Measurements from ENCODE around the gene TRPV3. TPM values are rescaled to one million over a fixed set of nuclear protein-coding genes. Genes with fewer than 3 reads are reported as not detected.

TRPV3 gene
- total RNA-seq, 1 experiment from 2014 or later: 1.4 TPM

DNA sequence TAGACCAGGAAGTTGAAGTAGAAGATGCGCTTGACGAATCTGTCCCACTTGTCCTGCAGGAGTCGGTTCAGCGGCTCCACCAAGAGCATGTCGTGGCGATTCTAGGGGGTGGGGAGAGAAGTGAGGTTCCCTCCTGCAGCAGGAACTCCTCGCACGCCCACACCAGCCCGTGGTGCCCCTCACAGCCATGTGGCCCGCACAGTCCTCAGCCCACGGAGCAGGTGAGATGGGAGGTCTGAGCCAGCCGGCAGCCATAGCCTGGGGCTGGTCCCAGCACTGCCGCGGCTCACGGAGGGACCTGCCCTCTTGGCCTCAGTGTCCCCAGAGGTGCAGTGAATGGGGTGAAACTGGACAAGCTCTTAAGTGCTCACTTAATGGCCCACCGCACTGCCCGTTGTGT is 28.2 kb upstream of the TRPV3 start:
- Histone ChIP-seq H3K79me2 (ENCODE audit: insufficient read depth, low read length) (no peaks in the 10 kb centered on the region), H2AFZ (ENCODE audit: low read depth, low read length, poor library complexity, severe bottlenecking) (no peak overlapping the region), H3K27ac (ENCODE audit: low read depth, low read length) (no peak overlapping the region), H3K4me3 (replicated peaks in 1 of 2; ENCODE audit: low read depth in 1 of 2, low read length in 2 of 2) (no peak overlapping the region), H3K4me1 (ENCODE audit: control insufficient read depth in 1 of 2, insufficient read depth in 2 of 2, low read length in 2 of 2) (no peaks in the 10 kb centered on the region), H3K9me3 (ENCODE audit: control insufficient read depth in 1 of 2, insufficient read depth in 1 of 2, low read depth in 1 of 2, low read length in 2 of 2) (no peaks in the 10 kb centered on the region), H3K4me2 (ENCODE audit: low read length) (no peak overlapping the region), H3K27me3 (ENCODE audit: insufficient read depth, low read length) (no peaks in the 10 kb centered on the region), H3K9me2 (ENCODE audit: insufficient read depth) (no peaks in the 10 kb centered on the region), H3K36me3 (ENCODE audit: control insufficient read depth in 1 of 2, insufficient read depth in 2 of 2, low read length in 2 of 2) (peaks cover 3 to 5% of the 10 kb centered on the region in 2 experiments; a peak in 1 of 4 replicates), H4K20me1 (ENCODE audit: insufficient read depth) (no peaks in the 10 kb centered on the region), H3K9ac (ENCODE audit: low read length) (no peak overlapping the region)
- ATAC-seq (no peak), DNase-seq (ENCODE audit: low read depth, low spot score) (no peak)
- no TSS peak for BruUV-seq (replicated peaks)
- RAD21 ChIA-PET (ENCODE audit: low non-redundant PET in 1 of 2, low total read pairs in 2 of 2, uncharacterized antibody in 2 of 2, unreplicated experiment in 2 of 2): no interaction called here
- CTCF ChIA-PET: no interaction called here
- TF ChIP-seq EGR1 (IDR thresholded peaks at IDR 0.05; ENCODE audit: low read depth): no peak
- no peak for TF ChIP-seq SP1 (IDR thresholded peaks at IDR 0.05; ENCODE audit: low read depth)
- TF ChIP-seq TCF7L2 (IDR thresholded peaks at IDR 0.05; ENCODE audit: borderline replicate concordance, extremely low read depth, insufficient read depth, insufficient read length): no peak
- TF ChIP-seq POLR2AphosphoS5 (IDR thresholded peaks at IDR 0.05; ENCODE audit: low read depth, low read length): no peak
- TF ChIP-seq, protein P1, sequence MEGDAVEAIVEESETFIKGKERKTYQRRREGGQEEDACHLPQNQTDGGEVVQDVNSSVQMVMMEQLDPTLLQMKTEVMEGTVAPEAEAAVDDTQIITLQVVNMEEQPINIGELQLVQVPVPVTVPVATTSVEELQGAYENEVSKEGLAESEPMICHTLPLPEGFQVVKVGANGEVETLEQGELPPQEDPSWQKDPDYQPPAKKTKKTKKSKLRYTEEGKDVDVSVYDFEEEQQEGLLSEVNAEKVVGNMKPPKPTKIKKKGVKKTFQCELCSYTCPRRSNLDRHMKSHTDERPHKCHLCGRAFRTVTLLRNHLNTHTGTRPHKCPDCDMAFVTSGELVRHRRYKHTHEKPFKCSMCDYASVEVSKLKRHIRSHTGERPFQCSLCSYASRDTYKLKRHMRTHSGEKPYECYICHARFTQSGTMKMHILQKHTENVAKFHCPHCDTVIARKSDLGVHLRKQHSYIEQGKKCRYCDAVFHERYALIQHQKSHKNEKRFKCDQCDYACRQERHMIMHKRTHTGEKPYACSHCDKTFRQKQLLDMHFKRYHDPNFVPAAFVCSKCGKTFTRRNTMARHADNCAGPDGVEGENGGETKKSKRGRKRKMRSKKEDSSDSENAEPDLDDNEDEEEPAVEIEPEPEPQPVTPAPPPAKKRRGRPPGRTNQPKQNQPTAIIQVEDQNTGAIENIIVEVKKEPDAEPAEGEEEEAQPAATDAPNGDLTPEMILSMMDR (IDR thresholded peaks at IDR 0.05 in 2 of 3, conservative IDR thresholded peaks at IDR 0.05 in 1 of 3; ENCODE audit: borderline replicate concordance in 1 of 3, insufficient read depth in 1 of 3, low read depth in 2 of 3, low read length in 2 of 3): no peak
- TF ChIP-seq POLR2A (IDR thresholded peaks at IDR 0.05; ENCODE audit: borderline replicate concordance, extremely low read depth, insufficient read depth, insufficient read length): no peak
- TF ChIP-seq ELF1 (IDR thresholded peaks at IDR 0.05; ENCODE audit: borderline replicate concordance, low read depth): no peak
- no peak for TF ChIP-seq RAD21 (IDR thresholded peaks at IDR 0.05; ENCODE audit: low read depth)
- no peak for TF ChIP-seq EZH2 (IDR thresholded peaks at IDR 0.05)
- no peak for TF ChIP-seq ZNF274 (IDR thresholded peaks at IDR 0.05; ENCODE audit: low read depth, low read length)
- TF ChIP-seq YY1 (IDR thresholded peaks at IDR 0.05; ENCODE audit: extremely low read depth, insufficient replicate concordance, low read depth, low read length): no peak
- no peak for TF ChIP-seq CEBPB (IDR thresholded peaks at IDR 0.05; ENCODE audit: low read depth)
- TF ChIP-seq ZBTB33 (IDR thresholded peaks at IDR 0.05; ENCODE audit: extremely low read depth, insufficient replicate concordance, low read length): no peak
- TF ChIP-seq ATF3 (IDR thresholded peaks at IDR 0.05): no peak
- TF ChIP-seq EZH2phosphoT487 (IDR thresholded peaks at IDR 0.05; ENCODE audit: borderline replicate concordance): no peak
- TF ChIP-seq ZFX (IDR thresholded peaks at IDR 0.05): no peak
- no peak for TF ChIP-seq FOSL1 (IDR thresholded peaks at IDR 0.05; ENCODE audit: low read depth)
- no peak for TF ChIP-seq SIN3A (IDR thresholded peaks at IDR 0.05; ENCODE audit: low read depth)
- no peak for TF ChIP-seq CBX3 (IDR thresholded peaks at IDR 0.05; ENCODE audit: low read depth)
- no peak for TF ChIP-seq MAX (IDR thresholded peaks at IDR 0.05)
- POLR2A ChIA-PET: no interaction called here
- intact Hi-C loops (cut with micrococcal nuclease): no loop called here

All from HCT116 (cell line).